Retina (tissue), 1 donor: ENCODE results near the gene FAS.

ENCODE experiments used
- DNase-seq: peaks from one replicate; pipeline ENCODE4 v3.0.0-alpha.2; 2016

FAS gene

GRCh38 chr10:88990384-88991160 is at the start of gene FAS:
FAS (plus strand) TSS chr10:88990798; CDS start chr10:88990877, 79 bp downstream.
- peak; percentile 84 for DNase-seq

GRCh38 chr10:88941026-88941425 is 49.6 kb upstream of the FAS start:
- no peak for DNase-seq

- DNase-seq, result no peak
Measured at GRCh38 chr10:88943778-88944177, 46.8 kb upstream of the FAS start.

- no peak for DNase-seq
Measured at GRCh38 chr10:88944813-88945212, 45.8 kb upstream of the FAS start.

GRCh38 chr10:88946200-88946599 is 44.4 kb upstream of the FAS start:
- no peak for DNase-seq

DNA sequence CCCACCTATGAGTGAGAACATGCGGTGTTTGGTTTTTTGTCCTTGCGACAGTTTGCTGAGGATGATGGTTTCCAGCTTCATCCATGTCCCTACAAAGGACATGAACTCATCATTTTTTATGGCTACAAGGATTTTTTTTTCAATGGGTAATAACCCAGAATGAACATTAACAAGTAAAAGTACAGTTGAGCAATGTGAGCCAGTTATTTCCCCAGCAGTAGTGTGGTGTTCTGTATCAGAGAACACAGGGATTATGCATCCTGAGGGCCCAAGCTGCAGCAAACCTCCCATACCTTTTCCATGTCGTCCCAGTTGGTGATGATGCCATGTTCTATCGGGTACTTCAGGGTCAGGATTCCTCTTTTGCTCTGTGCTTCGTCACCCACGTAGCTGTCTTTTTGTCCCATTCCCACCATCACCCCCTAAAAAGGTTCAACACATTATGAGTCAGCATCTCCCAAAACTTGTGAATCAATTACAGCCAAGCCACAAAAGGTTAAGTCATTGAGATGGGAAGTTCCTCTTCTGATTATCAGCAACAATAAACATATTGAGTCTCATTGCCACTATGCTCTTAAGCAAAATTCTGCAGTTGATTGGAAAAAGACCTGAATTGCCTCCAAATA is 43.5 kb upstream of the FAS start:
- no peak for DNase-seq

DNA sequence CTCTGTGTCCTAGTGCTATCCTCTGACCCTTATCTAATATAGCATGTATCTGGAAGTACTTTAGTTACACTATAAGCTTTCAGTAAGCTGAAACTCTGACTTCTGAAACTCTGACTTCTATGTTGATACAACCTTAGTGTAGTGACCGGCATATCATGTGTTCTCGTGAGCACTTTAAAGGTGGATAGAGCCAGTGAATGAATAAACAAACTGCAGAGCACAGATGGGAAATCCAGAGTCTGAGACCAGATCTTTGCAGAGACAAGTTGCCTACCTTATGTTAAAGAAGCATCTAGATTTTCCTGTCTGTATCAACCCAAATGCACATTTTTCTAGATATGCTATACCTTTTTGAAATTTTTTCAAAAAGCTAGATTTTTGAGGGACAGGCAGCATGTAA is 41.5 kb upstream of the FAS start:
- DNase-seq, result no peak

- no peak for DNase-seq
Measured at GRCh38 chr10:88949912-88950837, 40.4 kb upstream of the FAS start.

DNA sequence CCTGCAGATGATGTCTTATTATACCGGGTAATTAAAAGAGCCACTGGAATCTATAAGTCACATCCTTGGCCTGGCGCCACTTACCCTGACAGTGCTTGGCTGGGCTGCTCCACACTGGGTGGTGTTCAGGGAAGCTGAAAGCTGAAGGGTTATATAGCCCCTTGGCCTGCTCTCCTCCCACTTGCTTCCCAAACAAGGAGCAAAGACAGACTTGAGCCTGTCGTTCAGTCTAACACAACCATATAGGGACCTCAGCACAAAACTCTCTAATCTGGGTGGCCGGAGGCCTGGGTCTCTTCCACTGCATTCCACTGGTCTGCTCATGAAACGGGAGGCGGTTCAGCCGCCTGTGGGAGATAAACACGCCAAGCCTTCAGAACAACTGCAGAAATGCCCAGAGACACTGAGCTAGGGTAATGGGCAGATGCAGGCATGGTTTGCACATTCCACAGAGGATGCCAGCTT is 37.9 kb upstream of the FAS start, which contains the start of gene ACTA2:
Gene ACTA2 (minus strand): TSS at position 127 of the 465 bp plus-strand sequence. CDS start 3,843 bp downstream, outside the sequence.
- no peak for DNase-seq

GRCh38 chr10:88953662-88954061 is 36.9 kb upstream of the FAS start:
- DNase-seq, result no peak

DNA sequence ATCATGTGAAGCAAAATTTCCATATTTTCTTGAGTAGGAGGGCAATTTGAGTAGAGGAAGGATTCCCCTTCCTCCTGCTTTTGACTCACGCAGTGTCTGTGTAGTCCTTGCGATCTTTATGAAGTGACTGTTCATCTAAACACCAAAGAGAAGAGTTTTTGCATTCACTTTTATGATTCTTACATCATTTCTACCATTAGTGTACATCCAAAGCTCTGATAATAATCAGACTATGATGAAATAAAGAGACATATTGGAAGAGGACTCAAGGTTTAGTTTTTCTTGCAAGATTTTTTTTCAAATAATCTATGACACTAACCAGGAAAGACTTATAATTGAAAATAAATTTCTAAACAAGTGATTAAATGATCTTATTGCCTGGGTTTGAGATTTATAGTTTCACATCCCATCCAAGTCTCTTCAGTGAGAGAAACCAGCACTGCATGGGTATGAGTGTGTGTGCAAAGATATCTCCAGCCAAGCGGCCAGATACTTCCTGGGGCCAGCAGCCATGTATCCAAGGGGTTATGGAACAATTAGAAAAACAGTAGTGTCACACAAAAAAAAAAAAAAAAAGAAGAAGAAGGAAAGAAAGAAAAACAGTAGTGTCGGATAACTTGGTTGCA is 36.0 kb upstream of the FAS start:
- DNase-seq, result no peak

DNA sequence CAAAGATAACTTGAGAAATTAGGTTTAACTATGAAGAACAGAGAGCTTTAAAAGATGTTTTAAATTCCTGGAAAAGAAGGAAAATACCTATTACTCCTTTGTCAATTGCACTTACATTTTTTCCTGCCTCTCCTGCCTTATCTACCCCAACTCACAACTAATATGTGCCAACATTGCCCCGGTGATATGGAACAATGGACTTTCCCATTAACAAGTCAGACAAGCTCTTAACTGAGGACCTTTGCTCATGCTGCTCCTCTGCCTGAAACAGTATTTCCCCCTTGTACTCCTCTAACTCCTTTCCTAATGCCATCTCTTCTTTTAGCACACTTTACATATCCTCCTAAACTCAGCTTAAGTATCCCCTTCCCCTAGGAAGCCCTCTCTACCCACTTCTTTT is 33.2 kb upstream of the FAS start:
- DNase-seq, result no peak

DNA sequence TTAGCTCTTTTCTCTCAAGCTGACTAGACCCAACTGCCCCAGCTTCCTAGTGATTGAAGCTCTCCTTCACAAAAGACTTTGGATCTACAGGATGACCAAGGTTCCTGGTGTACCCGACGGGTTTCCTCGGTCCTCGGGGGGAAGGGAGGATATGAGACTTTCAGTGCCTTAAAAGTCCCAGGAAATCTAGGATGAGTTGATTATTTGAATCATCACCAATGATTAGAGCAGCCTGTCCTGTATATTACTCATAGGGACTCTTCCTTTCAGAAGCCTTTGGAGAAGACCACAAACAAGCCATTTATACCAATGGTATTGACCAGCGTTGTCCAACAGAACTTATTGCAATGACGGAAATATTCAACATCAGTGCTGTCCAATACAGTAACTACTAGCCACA is 31.9 kb upstream of the FAS start:
- no peak for DNase-seq

DNA sequence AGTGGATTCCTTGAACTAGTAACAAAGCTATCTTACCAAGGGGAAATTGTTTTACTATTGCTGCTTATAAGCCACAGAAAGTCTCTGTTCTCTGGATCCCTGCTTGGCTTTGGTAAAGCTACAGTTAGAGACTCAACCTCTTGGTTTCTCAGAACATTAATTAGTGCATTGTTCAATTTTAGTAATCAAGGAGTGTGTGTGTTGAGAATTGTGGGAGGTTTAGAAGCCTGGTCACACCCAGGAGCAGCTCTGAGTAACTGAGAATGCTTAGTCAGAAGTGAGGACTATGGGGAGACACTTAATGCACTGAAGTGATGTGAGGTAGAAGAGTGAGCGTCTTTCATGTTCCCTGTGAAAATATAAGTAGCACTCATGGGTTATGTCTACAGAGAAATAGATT is 29.8 kb upstream of the FAS start:
- DNase-seq, result no peak

DNA sequence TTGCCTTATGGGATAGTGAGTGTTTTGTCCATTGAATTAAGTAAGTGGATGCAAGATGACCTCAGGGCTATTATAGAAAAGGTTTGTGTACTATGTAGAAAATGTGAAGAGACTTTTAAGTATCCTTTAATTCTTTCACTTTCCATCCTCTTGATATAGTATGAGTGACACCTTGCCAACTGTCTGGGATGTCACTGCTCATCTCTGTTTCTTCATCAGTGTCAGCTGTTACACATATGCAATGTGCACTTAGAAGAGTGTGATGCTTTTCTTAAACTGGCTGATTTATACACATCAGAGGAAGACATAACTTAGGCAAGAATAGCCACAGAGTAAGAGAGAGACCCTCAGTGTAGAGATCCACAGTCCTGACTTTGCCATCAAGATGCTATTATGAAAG is 29.3 kb upstream of the FAS start:
- no peak for DNase-seq

- no peak for DNase-seq
Measured at GRCh38 chr10:88962336-88962735, 28.3 kb upstream of the FAS start.

- DNase-seq, result no peak
Measured at GRCh38 chr10:88963318-88963717, 27.3 kb upstream of the FAS start.

DNA sequence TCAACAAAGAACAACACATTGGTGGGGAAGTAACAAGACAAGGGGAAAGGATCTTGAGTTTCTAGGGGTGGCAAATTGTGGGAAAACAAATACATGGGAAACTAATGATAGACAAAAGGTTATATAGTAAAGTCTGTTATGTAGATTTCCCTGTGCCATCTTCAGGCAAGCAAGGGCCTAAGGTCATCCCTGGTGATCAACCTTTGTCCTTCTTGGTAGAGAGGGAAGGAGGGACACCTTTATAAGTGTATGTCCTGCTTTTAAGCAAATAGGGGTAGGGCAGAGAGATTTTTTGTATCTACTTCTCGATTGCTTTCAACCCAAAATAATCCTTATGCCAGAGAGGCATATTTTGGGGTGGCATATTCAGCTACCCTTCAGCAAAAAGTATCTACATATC is 26.2 kb upstream of the FAS start:
- no peak for DNase-seq

DNA sequence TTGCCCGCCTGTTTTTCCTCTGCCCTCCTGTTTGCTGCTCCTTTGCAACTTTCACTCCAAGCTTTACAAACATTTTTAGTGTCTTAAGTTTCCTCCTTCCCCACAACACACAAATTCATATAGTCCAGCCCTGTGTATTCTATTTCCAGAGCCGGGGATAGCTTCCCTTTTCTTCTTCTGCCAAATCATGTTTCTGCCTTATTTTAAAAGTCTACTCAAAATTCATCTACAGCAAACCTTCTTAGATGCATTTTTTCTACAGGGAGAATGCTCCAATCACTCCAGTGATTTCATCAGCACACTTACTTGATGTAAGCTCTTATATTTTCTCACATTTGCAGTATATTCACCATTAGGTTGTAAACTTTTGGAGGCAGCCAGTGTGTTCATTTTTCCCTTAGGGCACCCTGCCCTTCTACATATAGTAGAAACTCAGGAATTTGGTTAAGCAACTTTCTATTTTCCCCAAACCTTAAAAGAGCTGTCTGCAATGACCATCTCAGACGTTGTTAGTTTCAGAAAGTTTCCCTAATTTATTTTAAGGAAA is 25.7 kb upstream of the FAS start:
- DNase-seq, result no peak

DNA sequence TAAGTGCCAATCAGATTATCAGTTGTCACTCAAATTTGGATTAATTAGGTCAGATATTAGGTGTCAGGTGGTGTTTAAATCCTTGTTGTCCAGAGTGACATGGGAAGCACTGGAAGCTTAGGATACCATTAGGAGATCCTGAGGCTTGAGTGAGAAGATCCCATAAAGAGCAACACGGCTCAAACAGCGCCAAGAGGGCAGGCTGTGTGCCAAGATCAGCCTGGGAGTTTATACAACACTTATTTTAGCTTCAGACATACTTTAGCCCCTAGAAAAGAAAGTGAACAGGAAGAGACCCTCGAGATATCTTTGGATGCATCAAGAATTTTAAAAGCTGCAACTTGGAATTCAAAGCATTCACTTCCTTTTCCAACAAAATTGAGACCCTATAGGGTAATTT is 23.8 kb upstream of the FAS start:
- DNase-seq, result no peak

GRCh38 chr10:88968391-88968790 is 22.2 kb upstream of the FAS start:
- DNase-seq, result no peak

DNA sequence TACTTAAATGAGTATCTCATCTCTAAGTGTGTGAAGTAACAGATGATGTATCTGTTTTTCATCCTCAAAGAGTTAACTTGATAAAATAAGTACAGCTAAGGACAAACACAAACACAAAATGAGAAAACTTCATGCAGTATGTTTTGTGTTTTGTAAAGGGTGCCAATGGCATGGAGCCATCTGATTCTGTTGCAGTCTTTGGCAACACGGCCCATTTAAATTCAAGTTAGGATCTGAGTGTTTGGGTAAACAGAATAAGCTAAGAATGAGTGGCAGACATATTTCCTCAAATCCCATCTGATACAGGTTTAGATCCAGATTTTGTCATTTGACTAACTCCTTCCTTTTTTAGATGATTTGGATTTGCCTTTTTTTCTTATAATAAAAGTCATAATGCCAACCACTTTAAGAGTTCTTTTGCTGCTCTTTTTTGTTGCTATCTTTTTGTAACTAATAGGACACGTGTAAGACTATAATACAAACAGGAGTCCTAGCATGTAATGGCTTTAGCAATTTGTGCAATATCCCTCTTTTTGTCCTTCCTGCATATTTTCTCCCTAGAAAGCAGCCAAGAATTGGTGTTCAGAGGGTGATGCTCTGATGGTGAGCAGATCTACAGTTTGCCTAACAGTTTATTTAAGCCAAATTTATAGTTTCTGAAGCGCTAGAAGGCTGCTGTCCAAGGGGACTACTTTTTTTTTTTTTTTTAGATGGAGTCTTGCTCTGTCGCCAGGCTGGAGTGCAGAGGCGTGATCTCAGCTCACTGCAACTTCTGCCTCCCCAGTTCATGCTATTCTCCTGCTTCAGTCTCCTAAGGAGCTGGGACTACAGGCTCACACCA is 19.2 kb upstream of the FAS start:
- no peak for DNase-seq
